NCI-H345 treated with DMSO at 0.1 percent for 48 hours (cell line): ENCODE results near the gene DEFB128.

Source experiments
- DNase-seq: peaks from one replicate; lab custom pipeline; 2025; ENCODE audit not compliant: unreplicated experiment; lab: John Stamatoyannopoulos, UW

Gene DEFB128

GRCh38 chr20:157154-157553, 32.4 kb downstream of the DEFB128 start, which contains the start of gene DEFB127:
Gene DEFB127 (plus strand): TSS chr20:157454. CDS start chr20:157545, 91 bp downstream.
- no peak for DNase-seq

GRCh38 chr20:152131-152530, 37.4 kb downstream of the DEFB128 start:
- no peak for DNase-seq

- DNase-seq, result no peak
Observed at GRCh38 chr20:145877-146276, 43.6 kb downstream of the DEFB128 start.

- no peak for DNase-seq
Observed at GRCh38 chr20:142290-142689, 47.2 kb downstream of the DEFB128 start, which contains the start of gene DEFB126. Gene DEFB126 (plus strand): TSS chr20:142590. CDS start chr20:142629, 39 bp downstream.
